Kidney (tissue), 14 donors: ENCODE results near the gene RAD21L1. TPM values are rescaled to one million over a fixed set of nuclear protein-coding genes. Genes with fewer than 3 reads are reported as not detected.

ENCODE experiments used
- DNase-seq, 5 donors: peaks; one replicate each; pipeline ENCODE4 v3.0.0-alpha.2; 2013 to 2020
- FAIRE-seq: peaks from 2 replicates; lab custom pipeline; 2012; peaks lifted over from hg19 to GRCh38; lab: Jason Lieb, UNC
- H3K27ac ChIP-seq, 2 donors: one replicate each; pipeline ENCODE4 v1.7.0; 2013; ENCODE audit warnings: low read depth in 2 of 2, low read length in 2 of 2, inconsistent platforms in 1 of 2
- H3K27me3 ChIP-seq: one replicate; pipeline ENCODE4 v1.7.1; 2013; ENCODE audit warnings: low read length, inconsistent platforms; ENCODE audit not compliant: control insufficient read depth, insufficient read depth
- H3K36me3 ChIP-seq, 3 donors: one replicate each; pipeline versions ENCODE4 v1.7.0 to v1.7.1; 2013; ENCODE audit warnings: low read length in 3 of 3, control low read depth in 1 of 3, inconsistent platforms in 1 of 3; ENCODE audit not compliant: insufficient read depth in 3 of 3, control insufficient read depth in 2 of 3
- H3K4me1 ChIP-seq, 3 donors: one replicate each; pipeline versions ENCODE4 v1.7.0 to v1.7.1; 2013; ENCODE audit warnings: low read length in 3 of 3, inconsistent platforms in 1 of 3, low read depth in 1 of 3; ENCODE audit not compliant: control insufficient read depth in 2 of 3, insufficient read depth in 2 of 3
- H3K4me3 ChIP-seq, 3 donors: one replicate each; pipeline versions ENCODE4 v1.7.0 to v1.8.1; 2013; ENCODE audit warnings: low read length in 3 of 3, control low read depth in 1 of 3, inconsistent platforms in 1 of 3
- H3K9ac ChIP-seq, 3 donors: one replicate each; pipeline versions ENCODE4 v1.7.0 to v1.7.1; 2013; ENCODE audit warnings: low read length in 3 of 3, control low read depth in 1 of 3, inconsistent platforms in 1 of 3
- H3K9me3 ChIP-seq, 3 donors: one replicate each; pipeline versions ENCODE4 v1.7.0 to v1.7.1; 2013; ENCODE audit warnings: low read length in 3 of 3, control low read depth in 1 of 3, inconsistent platforms in 1 of 3; ENCODE audit not compliant: control insufficient read depth in 2 of 3, insufficient read depth in 1 of 3
- CTCF ChIP-seq: IDR thresholded peaks from 3 replicates; pipeline ENCODE4 v1.5.1; 2012; ENCODE audit warnings: mild to moderate bottlenecking, moderate library complexity, borderline replicate concordance; ENCODE audit not compliant: insufficient read depth; ENCODE audit errors: extremely low read depth
- intact Hi-C: fragments of 100-400 bp; cut with DNase I; formaldehyde crosslinking; loops from one replicate; pipeline ENCODE4 v1.11.1; 2022
- polyA plus RNA-seq: library from polyadenylated mRNA; stranded (reverse); fragments of 350-450 nt; fragmentation: Illumina TruSeq; extraction: RNeasy Lipid Tissue Mini Kit (QIAGEN cat#74804); gene quantifications from one replicate; pipeline ENCODE4 v1.2.3, GENCODE V29; 2014; ENCODE audit warnings: low read depth, low replicate concordance; ENCODE audit not compliant: insufficient read depth
- total RNA-seq: library from RNA; stranded (reverse); fragmentation: NEBNext Ultra II Directional; extraction: Animal tissue kit (Norgen Biotek cat#: 25700); gene quantifications from one replicate; pipeline ENCODE4 v1.2.1, GENCODE V29; 2021
- donor health status: control.
- donor health status: control.
- donor health status: control.
- donor health status: control.
- donor health status: control.
- donor health status: DM: yes; HTN: yes; CAD: no.
- donor health status: Normal renal cell carcinoma (clear cell type).

RAD21L1 gene
- total and polyA plus RNA-seq, 2 donors from 2014 or later: not detected

- Histone ChIP-seq H3K27me3 (no peaks in the 10 kb centered on the region), H3K9ac (no peak overlapping the region), H3K9me3 (no peaks in the 10 kb centered on the region), H3K27ac (no peak overlapping the region), H3K4me1 (peaks cover 0 to 5% (median 0%) of the 10 kb centered on the region in 3 donors), H3K36me3 (no peaks in the 10 kb centered on the region), H3K4me3 (no peak overlapping the region)
- intact Hi-C loops: no loop called here
- FAIRE-seq (no peak), DNase-seq (no peak)
- TF ChIP-seq CTCF: no peak
Observed at GRCh38 chr20:1203630-1204029, 22.2 kb upstream of the RAD21L1 start.

- FAIRE-seq (no peak), DNase-seq (no peak)
- no peak for TF ChIP-seq CTCF
- intact Hi-C loops: no loop called here
- H3K27me3 ChIP-seq: no peaks in the 10 kb centered on the region
- no peak overlapping the region for H3K9ac ChIP-seq
- no peaks in the 10 kb centered on the region for H3K36me3 ChIP-seq
- H3K9me3 ChIP-seq: no peaks in the 10 kb centered on the region
- H3K4me1 ChIP-seq: peaks cover 0 to 5% (median 0%) of the 10 kb centered on the region in 3 donors
- no peak overlapping the region for H3K4me3 ChIP-seq
- no peak overlapping the region for H3K27ac ChIP-seq
Observed at GRCh38 chr20:1204113-1204512, 21.7 kb upstream of the RAD21L1 start.

GRCh38 chr20:1204576-1204975 is 21.3 kb upstream of the RAD21L1 start:
- intact Hi-C loops: no loop called here
- Histone ChIP-seq H3K9ac (no peak overlapping the region), H3K4me1 (peaks cover 0 to 5% (median 0%) of the 10 kb centered on the region in 3 donors), H3K27ac (no peak overlapping the region), H3K9me3 (no peaks in the 10 kb centered on the region), H3K27me3 (no peaks in the 10 kb centered on the region), H3K4me3 (no peak overlapping the region), H3K36me3 (no peaks in the 10 kb centered on the region)
- no peak for DNase-seq
- no peak for FAIRE-seq
- no peak for TF ChIP-seq CTCF

- Histone ChIP-seq H3K36me3 (no peaks in the 10 kb centered on the region), H3K27me3 (no peaks in the 10 kb centered on the region), H3K9me3 (no peaks in the 10 kb centered on the region), H3K27ac (no peak overlapping the region), H3K4me1 (peaks cover 0 to 5% (median 0%) of the 10 kb centered on the region in 3 donors), H3K9ac (no peak overlapping the region), H3K4me3 (no peak overlapping the region)
- TF ChIP-seq CTCF: no peak
- no peak for DNase-seq
- intact Hi-C loops: no loop called here
- no peak for FAIRE-seq
Observed at GRCh38 chr20:1205802-1206201, 20.0 kb upstream of the RAD21L1 start.
